Stimulated activated CD4-positive, alpha-beta T cell treated with anti-CD3 and anti-CD28 coated beads, Interleukin-15, amount 100 ng/mL, for 48 hours (primary cell): ENCODE measurements around the gene RPS6KA5.
"Not testable (repeated sequence)": the region's sequence is repeated elsewhere in the genome, so short reads cannot be mapped to it uniquely, and the experiment has no call there.

Source experiments
- DNase-seq, 2 donors: peaks; one replicate each; pipeline ENCODE4 v3.0.0-alpha.2; 2020; ENCODE audit warnings: low read depth in 2 of 2

RPS6KA5 gene

GRCh38 chr14:90985601-90986242 lies 74.7 kb downstream of the RPS6KA5 start:
- no peak for DNase-seq

- DNase-seq = no peak
These were observed 76.9 kb downstream of the RPS6KA5 start for GRCh38 chr14:90983560-90983959.

- no peak for DNase-seq
These were observed 78.8 kb downstream of the RPS6KA5 start for GRCh38 chr14:90981636-90982035.

- DNase-seq = not testable (repeated sequence)
These were observed 79.8 kb downstream of the RPS6KA5 start for GRCh38 chr14:90980636-90981035.

GRCh38 chr14:90979515-90979914 lies 80.9 kb downstream of the RPS6KA5 start:
- no peak for DNase-seq

- no peak for DNase-seq
These were observed 84.3 kb downstream of the RPS6KA5 start for GRCh38 chr14:90976101-90976500.

GRCh38 chr14:90971687-90972086 lies 88.8 kb downstream of the RPS6KA5 start:
- no peak for DNase-seq

- DNase-seq = no peak
These were observed 90.3 kb downstream of the RPS6KA5 start for GRCh38 chr14:90970167-90970600.

GRCh38 chr14:90969531-90970166 lies 90.8 kb downstream of the RPS6KA5 start:
- DNase-seq = no peak

GRCh38 chr14:90968025-90968424 lies 92.4 kb downstream of the RPS6KA5 start:
- no peak for DNase-seq

GRCh38 chr14:90966493-90966892 lies 93.9 kb downstream of the RPS6KA5 start:
- DNase-seq = no peak

- no peak for DNase-seq
These were observed 94.7 kb downstream of the RPS6KA5 start for GRCh38 chr14:90965765-90966164.

- no peak for DNase-seq
These were observed 97.1 kb downstream of the RPS6KA5 start for GRCh38 chr14:90963343-90963742.

- DNase-seq = no peak
These were observed 97.8 kb downstream of the RPS6KA5 start for GRCh38 chr14:90962505-90963109.

- DNase-seq = no peak
These were observed 99.6 kb downstream of the RPS6KA5 start for GRCh38 chr14:90960818-90961217.

GRCh38 chr14:90959344-90959743 lies 101.1 kb downstream of the RPS6KA5 start:
- no peak for DNase-seq

- DNase-seq = no peak
These were observed 104.2 kb downstream of the RPS6KA5 start for GRCh38 chr14:90956273-90956672.

GRCh38 chr14:90953643-90954042 lies 106.8 kb downstream of the RPS6KA5 start:
- DNase-seq = not testable (repeated sequence)

- no peak for DNase-seq
These were observed 117.1 kb downstream of the RPS6KA5 start for GRCh38 chr14:90943367-90943766.

GRCh38 chr14:90942511-90942910 lies 117.9 kb downstream of the RPS6KA5 start:
- DNase-seq = no peak

GRCh38 chr14:90941706-90942105 lies 118.7 kb downstream of the RPS6KA5 start:
- DNase-seq = no peak

- no peak for DNase-seq
These were observed 120.0 kb downstream of the RPS6KA5 start for GRCh38 chr14:90940318-90940962.
